MCF 10A (cell line): ENCODE data around the gene CCDC90B. TPM values are rescaled to one million over a fixed set of nuclear protein-coding genes. Genes with fewer than 3 reads are reported as not detected.

Source experiments
- BruUV-seq: library from RNA; stranded (reverse); fragments of 400-500 nt; replicated peaks from 2 replicates; lab custom pipeline; 2021; lab: Mats Ljungman, UMichigan
- CTCF ChIA-PET: fragments of 300-600 bp; sonication (Branson Sonifier 250); formaldehyde crosslinking; extraction: SDS; loops from one replicate; lab custom pipeline; 2021; ENCODE audit warnings: antibody characterized with exemption, inconsistent platforms; lab: Yijun Ruan, JAX
- POLR2A ChIA-PET: fragments of 300-600, 350-650 bp; sonication (Branson Sonifier 250); formaldehyde crosslinking; extraction: SDS; loops from one replicate; lab custom pipeline; 2020; ENCODE audit warnings: antibody characterized with exemption, inconsistent platforms; lab: Yijun Ruan, JAX
- DNase-seq: peaks from one replicate; pipeline ENCODE4 v3.0.0-alpha.2; 2018; ENCODE audit not compliant: unreplicated experiment
- H3K27ac Mint-ChIP-seq: one replicate; pipeline ENCODE4 v1.8.0; 2022; ENCODE audit warnings: mild to moderate bottlenecking, low read depth, mixed read lengths; ENCODE audit not compliant: unreplicated experiment
- H3K27me3 Mint-ChIP-seq: one replicate; pipeline ENCODE4 v1.8.0; 2022; ENCODE audit warnings: mixed read lengths; ENCODE audit not compliant: insufficient read depth, unreplicated experiment
- H3K36me3 Mint-ChIP-seq: one replicate; pipeline ENCODE4 v1.8.0; 2022; ENCODE audit warnings: mild to moderate bottlenecking, moderate library complexity, mixed read lengths; ENCODE audit not compliant: insufficient read depth, unreplicated experiment
- H3K4me1 Mint-ChIP-seq: one replicate; pipeline ENCODE4 v1.8.0; 2022; ENCODE audit warnings: mixed read lengths; ENCODE audit not compliant: insufficient read depth, unreplicated experiment
- H3K4me3 Mint-ChIP-seq: one replicate; pipeline ENCODE4 v1.8.0; 2022; ENCODE audit warnings: mild to moderate bottlenecking, moderate library complexity, mixed read lengths; ENCODE audit not compliant: unreplicated experiment
- H3K9me3 Mint-ChIP-seq: one replicate; pipeline ENCODE4 v1.8.0; 2022; ENCODE audit warnings: mixed read lengths; ENCODE audit not compliant: unreplicated experiment
- intact Hi-C: fragments of 100-400 bp; cut with micrococcal nuclease; formaldehyde crosslinking; loops from 2 replicates; pipeline ENCODE4 v1.14.1; 2022
- total RNA-seq: library from RNA; stranded (reverse); gene quantifications from 2 replicates; pipeline ENCODE4 v1.2.3, GENCODE V29; 2022
- TF ChIP-seq, protein P1 (sequence below): fragments of 200-600 bp; IDR thresholded peaks from one replicate; pipeline ENCODE4 v1.8.0; 2022; ENCODE audit warnings: antibody characterized with exemption, mild to moderate bottlenecking; ENCODE audit not compliant: unreplicated experiment

Gene CCDC90B
- total RNA-seq, 1 experiment from 2014 or later = 69.1 TPM

- peaks cover 18% of the 10 kb centered on the region for H3K4me1 Mint-ChIP-seq
- TF ChIP-seq, protein P1, sequence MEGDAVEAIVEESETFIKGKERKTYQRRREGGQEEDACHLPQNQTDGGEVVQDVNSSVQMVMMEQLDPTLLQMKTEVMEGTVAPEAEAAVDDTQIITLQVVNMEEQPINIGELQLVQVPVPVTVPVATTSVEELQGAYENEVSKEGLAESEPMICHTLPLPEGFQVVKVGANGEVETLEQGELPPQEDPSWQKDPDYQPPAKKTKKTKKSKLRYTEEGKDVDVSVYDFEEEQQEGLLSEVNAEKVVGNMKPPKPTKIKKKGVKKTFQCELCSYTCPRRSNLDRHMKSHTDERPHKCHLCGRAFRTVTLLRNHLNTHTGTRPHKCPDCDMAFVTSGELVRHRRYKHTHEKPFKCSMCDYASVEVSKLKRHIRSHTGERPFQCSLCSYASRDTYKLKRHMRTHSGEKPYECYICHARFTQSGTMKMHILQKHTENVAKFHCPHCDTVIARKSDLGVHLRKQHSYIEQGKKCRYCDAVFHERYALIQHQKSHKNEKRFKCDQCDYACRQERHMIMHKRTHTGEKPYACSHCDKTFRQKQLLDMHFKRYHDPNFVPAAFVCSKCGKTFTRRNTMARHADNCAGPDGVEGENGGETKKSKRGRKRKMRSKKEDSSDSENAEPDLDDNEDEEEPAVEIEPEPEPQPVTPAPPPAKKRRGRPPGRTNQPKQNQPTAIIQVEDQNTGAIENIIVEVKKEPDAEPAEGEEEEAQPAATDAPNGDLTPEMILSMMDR = no peak
- H3K36me3 Mint-ChIP-seq = peaks cover 32% of the 10 kb centered on the region
- no peaks in the 10 kb centered on the region for H3K9me3 Mint-ChIP-seq
- H3K4me3 Mint-ChIP-seq = peak overlapping the region; percentile 34
- POLR2A ChIA-PET = interaction anchor here (1.1 kb wide), 1 partner anchor 95 kb away, joined by 3 read pairs; no protein-coding TSS in a partner anchor
- CTCF ChIA-PET = interaction anchor here (0.5 to 5.0 kb wide), 9 partner anchors 10 to 1103 kb away, joined by 3 to 22 read pairs (median 3); no protein-coding TSS in a partner anchor
- no peak overlapping the region for H3K27ac Mint-ChIP-seq
- H3K27me3 Mint-ChIP-seq = no peaks in the 10 kb centered on the region
- DNase-seq = no peak
- BruUV-seq = no TSS peak
- intact Hi-C loops = loop anchor here (10.0 kb wide), 1 partner anchor 127 kb away; the partner anchor contains the start of gene PCF11
These were observed 4.0 kb downstream of the CCDC90B start for GRCh38 chr11:83282084-83282716.

DNA sequence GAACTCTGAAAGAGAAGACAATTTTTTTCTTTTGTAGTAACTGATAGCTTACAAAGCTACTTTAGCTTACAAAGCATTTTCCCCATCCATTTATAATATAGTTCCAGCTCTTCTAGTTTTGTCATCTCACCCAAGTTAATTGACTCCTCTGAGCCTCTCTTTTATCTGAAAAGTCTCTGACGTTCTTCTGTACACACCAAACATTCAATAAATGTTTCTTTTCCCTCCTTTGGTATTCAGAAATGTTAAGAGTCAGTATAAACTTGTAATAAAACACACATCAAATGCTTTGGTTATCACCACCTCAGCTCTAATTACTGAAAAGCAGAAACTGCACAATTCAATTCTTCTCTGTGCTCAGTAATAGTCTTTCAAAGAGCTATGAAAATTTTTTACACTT, 5.9 kb downstream of the CCDC90B start:
- DNase-seq = no peak
- TF ChIP-seq, protein P1 = no peak
- H3K4me1 Mint-ChIP-seq = peaks cover 18% of the 10 kb centered on the region
- intact Hi-C loops = loop anchor here (10.0 kb wide), 1 partner anchor 125 kb away; the partner anchor contains the start of gene PCF11
- ChIA-PET POLR2A (interaction anchor here (0.6 to 0.7 kb wide), 2 partner anchors 77 to 407 kb away, joined by 3 to 4 read pairs; no protein-coding TSS in a partner anchor), CTCF (interaction anchor here (0.6 to 5.0 kb wide), 2 partner anchors 12 to 536 kb away, joined by 3 to 22 read pairs; no protein-coding TSS in a partner anchor)
- H3K9me3 Mint-ChIP-seq = no peaks in the 10 kb centered on the region
- no peaks in the 10 kb centered on the region for H3K27me3 Mint-ChIP-seq
- BruUV-seq = no TSS peak
- H3K27ac Mint-ChIP-seq = no peak overlapping the region
- no peak overlapping the region for H3K4me3 Mint-ChIP-seq
- peaks cover 47% of the 10 kb centered on the region for H3K36me3 Mint-ChIP-seq

- Mint-ChIP-seq H3K27ac (no peak overlapping the region), H3K9me3 (no peaks in the 10 kb centered on the region), H3K27me3 (no peaks in the 10 kb centered on the region), H3K4me1 (peaks cover 18% of the 10 kb centered on the region), H3K4me3 (no peak overlapping the region), H3K36me3 (peaks cover 61% of the 10 kb centered on the region)
- TF ChIP-seq, protein P1 = no peak
- ChIA-PET POLR2A (interaction anchor here (0.6 to 0.7 kb wide), 2 partner anchors 35 to 85 kb away, joined by 3 read pairs; partner anchors contain the start of gene ANKRD42), CTCF (interaction anchor here (0.6 to 2.6 kb wide), 3 partner anchors 28 to 867 kb away, joined by 3 to 10 read pairs (median 3); no protein-coding TSS in a partner anchor)
- no TSS peak for BruUV-seq
- DNase-seq = no peak
- intact Hi-C loops = no loop called here
These were observed 7.8 kb downstream of the CCDC90B start for GRCh38 chr11:83278351-83278750.
